HEK293 (cell line): Measurements from ENCODE around the gene SLC35G6.
"Not testable (repeated sequence)": the region's sequence is repeated elsewhere in the genome, so short reads cannot be mapped to it uniquely, and the experiment has no call there.

Source experiments
- CTCF ChIA-PET: fragments of 350-600 bp; formaldehyde crosslinking; extraction: SDS; loops from one replicate; lab custom pipeline; 2021; ENCODE audit warnings: antibody characterized with exemption; lab: Yijun Ruan, JAX
- POLR2A ChIA-PET: fragments of 300-600 bp; formaldehyde crosslinking; extraction: SDS; loops from one replicate; lab custom pipeline; 2020; ENCODE audit warnings: antibody characterized with exemption, inconsistent platforms; lab: Yijun Ruan, JAX
- H3K27ac ChIP-seq: fragments of 200-500 bp; sonication (Bioruptor generic); 2 replicates; pipeline ENCODE4 v1.5.1; 2014; ENCODE audit warnings: low read depth, low read length, control low read depth, inconsistent platforms; ENCODE audit errors: extremely low read depth
- H3K36me3 ChIP-seq, 2 experiments: fragments of 200-500 bp in 1 of 2; sonication (Bioruptor generic) in 1 of 2; 1 replicate in 1 of 2; 2 replicates in 1 of 2; pipeline ENCODE4 v1.5.1; 2014 to 2017; ENCODE audit warnings: inconsistent platforms in 2 of 2, low read length in 2 of 2; ENCODE audit not compliant: control insufficient read depth in 2 of 2, insufficient read depth in 1 of 2
- H3K4me1 ChIP-seq: fragments of 200-500 bp; sonication (Bioruptor generic); 2 replicates; pipeline ENCODE4 v1.5.1; 2014; ENCODE audit warnings: mild to moderate bottlenecking, low read length, inconsistent platforms; ENCODE audit not compliant: control insufficient read depth, insufficient read depth
- H3K4me3 ChIP-seq: 2 replicates; pipeline ENCODE4 v1.5.1; 2011; ENCODE audit warnings: low read depth, mild to moderate bottlenecking, control low read depth, low read length, moderate library complexity
- H3K9me3 ChIP-seq: fragments of 200-500 bp; sonication (Bioruptor generic); 2 replicates; pipeline ENCODE4 v1.5.1; 2014; ENCODE audit warnings: low read depth, low read length, inconsistent platforms; ENCODE audit not compliant: control insufficient read depth, insufficient read depth
- ELK4 ChIP-seq: IDR thresholded peaks from 2 replicates; pipeline ENCODE4 v1.6.1; 2011; ENCODE audit warnings: mild to moderate bottlenecking, low read depth, low read length, borderline replicate concordance
- GFI1B ChIP-seq: fragments of 450-650 bp; formaldehyde crosslinking; IDR thresholded peaks from 2 replicates; pipeline ENCODE4 v1.5.1; 2016; ENCODE audit warnings: missing biosample characterization, missing genetic modification characterization
- KLF1 ChIP-seq: fragments of 450-650 bp; formaldehyde crosslinking; IDR thresholded peaks from 2 replicates; pipeline ENCODE4 v1.5.1; 2016; ENCODE audit warnings: missing biosample characterization, missing genetic modification characterization
- SP3 ChIP-seq: fragments of 450-650 bp; formaldehyde crosslinking; IDR thresholded peaks from 2 replicates; pipeline ENCODE4 v1.5.1; 2016; ENCODE audit warnings: missing biosample characterization, missing genetic modification characterization
- ZBTB21 ChIP-seq: fragments of 450-650 bp; formaldehyde crosslinking; IDR thresholded peaks from 2 replicates; pipeline ENCODE4 v1.5.1; 2017; ENCODE audit warnings: missing biosample characterization, missing genetic modification characterization
- ZEB2 ChIP-seq: fragments of 450-650 bp; formaldehyde crosslinking; IDR thresholded peaks from 2 replicates; pipeline ENCODE4 v1.5.1; 2016; ENCODE audit warnings: missing biosample characterization, missing genetic modification characterization
- ZNF112 ChIP-seq: fragments of 450-650 bp; formaldehyde crosslinking; IDR thresholded peaks from 2 replicates; pipeline ENCODE4 v1.5.0; 2017; ENCODE audit warnings: missing biosample characterization, missing genetic modification characterization
- ZNF114 ChIP-seq: fragments of 450-650 bp; formaldehyde crosslinking; IDR thresholded peaks from 2 replicates; pipeline ENCODE4 v1.5.0; 2017; ENCODE audit warnings: missing biosample characterization, missing genetic modification characterization
- ZNF132 ChIP-seq: fragments of 450-650 bp; formaldehyde crosslinking; IDR thresholded peaks from 2 replicates; pipeline ENCODE4 v1.5.1; 2017; ENCODE audit warnings: missing biosample characterization, missing genetic modification characterization, borderline replicate concordance
- ZNF133 ChIP-seq: fragments of 450-650 bp; formaldehyde crosslinking; IDR thresholded peaks from 2 replicates; pipeline ENCODE4 v1.5.1; 2016; ENCODE audit warnings: missing biosample characterization, missing genetic modification characterization
- ZNF184 ChIP-seq: fragments of 450-650 bp; IDR thresholded peaks from 2 replicates; pipeline ENCODE4 v1.5.1; 2018; ENCODE audit warnings: missing biosample characterization, mild to moderate bottlenecking, missing genetic modification characterization
- ZNF239 ChIP-seq: fragments of 450-650 bp; formaldehyde crosslinking; IDR thresholded peaks from 2 replicates; pipeline ENCODE4 v1.5.1; 2016; ENCODE audit warnings: missing biosample characterization, missing genetic modification characterization
- ZNF426 ChIP-seq: fragments of 450-650 bp; formaldehyde crosslinking; IDR thresholded peaks from 2 replicates; pipeline ENCODE4 v1.5.1; 2017; ENCODE audit warnings: missing biosample characterization, missing genetic modification characterization, mild to moderate bottlenecking, inconsistent platforms, moderate library complexity
- ZNF623 ChIP-seq: fragments of 450-650 bp; formaldehyde crosslinking; IDR thresholded peaks from 2 replicates; pipeline ENCODE4 v1.5.1; 2016; ENCODE audit warnings: missing biosample characterization, missing genetic modification characterization
- ZNF747 ChIP-seq: fragments of 450-650 bp; formaldehyde crosslinking; IDR thresholded peaks from 2 replicates; pipeline ENCODE4 v1.5.1; 2016; ENCODE audit warnings: missing biosample characterization, missing genetic modification characterization
- ZNF791 ChIP-seq: fragments of 450-650 bp; formaldehyde crosslinking; IDR thresholded peaks from 2 replicates; pipeline ENCODE4 v1.5.1; 2016; ENCODE audit warnings: missing biosample characterization, missing genetic modification characterization
- ZSCAN16 ChIP-seq: fragments of 450-650 bp; formaldehyde crosslinking; IDR thresholded peaks from 2 replicates; pipeline ENCODE4 v1.5.1; 2016; ENCODE audit warnings: missing biosample characterization, missing genetic modification characterization
- ZSCAN4 ChIP-seq: fragments of 450-650 bp; formaldehyde crosslinking; IDR thresholded peaks from 2 replicates; pipeline ENCODE4 v1.5.1; 2017; ENCODE audit warnings: missing biosample characterization, missing genetic modification characterization
- TF ChIP-seq, protein P1 (sequence below): fragments of 450-650 bp; formaldehyde crosslinking; IDR thresholded peaks from 2 replicates; pipeline ENCODE4 v1.5.1; 2016; ENCODE audit warnings: missing biosample characterization, missing genetic modification characterization
- TF ChIP-seq, protein P2 (sequence below): fragments of 450-650 bp; formaldehyde crosslinking; IDR thresholded peaks from 2 replicates; pipeline ENCODE4 v1.5.1; 2016; ENCODE audit warnings: missing biosample characterization, missing genetic modification characterization, borderline replicate concordance

The SLC35G6 gene

GRCh38 chr17:7471729-7472128, 9.5 kb upstream of the SLC35G6 start (continued):
- no peak for TF ChIP-seq SP3 (tag by site-specific recombination)
- TF ChIP-seq GFI1B = no peak
- no peak for TF ChIP-seq ZNF132 (tag by site-specific recombination)
- no peak for TF ChIP-seq ZNF747 (tag by site-specific recombination)

DNA sequence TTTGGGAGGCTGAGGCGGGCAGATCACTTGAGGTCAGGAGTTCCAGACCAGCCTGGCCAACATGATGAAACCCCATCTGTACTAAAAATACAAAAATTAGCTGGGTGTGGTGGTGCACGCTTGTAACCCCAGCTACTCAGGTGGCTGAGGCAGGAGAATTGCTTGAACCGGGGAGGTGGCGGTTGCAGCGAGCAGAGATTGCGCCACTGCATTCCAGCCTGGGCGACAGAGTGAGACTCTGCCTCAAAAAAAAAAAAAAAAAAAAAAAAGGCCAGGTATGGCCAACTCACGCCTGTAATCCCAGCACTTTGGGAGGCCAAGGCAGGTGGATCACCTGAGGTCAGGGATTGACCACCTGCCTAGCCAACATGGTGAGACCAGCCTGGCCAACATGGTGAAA, 6.5 kb upstream of the SLC35G6 start:
- POLR2A ChIA-PET = interaction anchor here (0.7 to 2.4 kb wide), 4 partner anchors 10 to 210 kb away, joined by 6 to 19 read pairs (median 7); partner anchors contain the start of genes NEURL4 and POLR2A

GRCh38 chr17:7475764-7476422, 5.4 kb upstream of the SLC35G6 start:
- H3K4me3 ChIP-seq = no peak overlapping the region
- POLR2A ChIA-PET = interaction anchor here (1.2 to 2.4 kb wide), 5 partner anchors 9 to 147 kb away, joined by 4 to 19 read pairs (median 7); partner anchors contain the start of genes NEURL4, POLR2A and TMEM256
- no peak for TF ChIP-seq KLF1 (tag by site-specific recombination)
- TF ChIP-seq, protein P1, sequence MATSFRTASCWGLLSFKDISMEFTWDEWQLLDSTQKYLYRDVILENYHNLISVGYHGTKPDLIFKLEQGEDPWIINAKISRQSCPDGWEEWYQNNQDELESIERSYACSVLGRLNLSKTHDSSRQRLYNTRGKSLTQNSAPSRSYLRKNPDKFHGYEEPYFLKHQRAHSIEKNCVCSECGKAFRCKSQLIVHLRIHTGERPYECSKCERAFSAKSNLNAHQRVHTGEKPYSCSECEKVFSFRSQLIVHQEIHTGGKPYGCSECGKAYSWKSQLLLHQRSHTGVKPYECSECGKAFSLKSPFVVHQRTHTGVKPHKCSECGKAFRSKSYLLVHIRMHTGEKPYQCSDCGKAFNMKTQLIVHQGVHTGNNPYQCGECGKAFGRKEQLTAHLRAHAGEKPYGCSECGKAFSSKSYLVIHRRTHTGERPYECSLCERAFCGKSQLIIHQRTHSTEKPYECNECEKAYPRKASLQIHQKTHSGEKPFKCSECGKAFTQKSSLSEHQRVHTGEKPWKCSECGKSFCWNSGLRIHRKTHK (tag by site-specific recombination) = no peak
- no peak for TF ChIP-seq ZNF133 (tag by site-specific recombination)
- no peak for TF ChIP-seq ZNF184 (tag by site-specific recombination)
- TF ChIP-seq ZNF623 = no peak
- no peak for TF ChIP-seq ELK4
- no peak for TF ChIP-seq ZSCAN4 (tag by site-specific recombination)
- TF ChIP-seq, protein P2, sequence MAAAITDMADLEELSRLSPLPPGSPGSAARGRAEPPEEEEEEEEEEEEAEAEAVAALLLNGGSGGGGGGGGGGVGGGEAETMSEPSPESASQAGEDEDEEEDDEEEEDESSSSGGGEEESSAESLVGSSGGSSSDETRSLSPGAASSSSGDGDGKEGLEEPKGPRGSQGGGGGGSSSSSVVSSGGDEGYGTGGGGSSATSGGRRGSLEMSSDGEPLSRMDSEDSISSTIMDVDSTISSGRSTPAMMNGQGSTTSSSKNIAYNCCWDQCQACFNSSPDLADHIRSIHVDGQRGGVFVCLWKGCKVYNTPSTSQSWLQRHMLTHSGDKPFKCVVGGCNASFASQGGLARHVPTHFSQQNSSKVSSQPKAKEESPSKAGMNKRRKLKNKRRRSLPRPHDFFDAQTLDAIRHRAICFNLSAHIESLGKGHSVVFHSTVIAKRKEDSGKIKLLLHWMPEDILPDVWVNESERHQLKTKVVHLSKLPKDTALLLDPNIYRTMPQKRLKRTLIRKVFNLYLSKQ (tag by site-specific recombination) = no peak
- no peak for TF ChIP-seq ZNF239
- TF ChIP-seq ZNF791 (tag by site-specific recombination) = no peak
- TF ChIP-seq ZSCAN16 = no peak
- TF ChIP-seq ZBTB21 (tag by site-specific recombination) = no peak
- no peak for TF ChIP-seq ZNF114 (tag by site-specific recombination)
- no peak for TF ChIP-seq ZNF112
- TF ChIP-seq ZNF426 (tag by site-specific recombination) = no peak
- TF ChIP-seq, all 188 proteins: peak for 0
- CTCF ChIA-PET = interaction anchor here (0.6 to 2.8 kb wide), 5 partner anchors 30 to 139 kb away, joined by 3 to 12 read pairs (median 6); no protein-coding TSS in a partner anchor
- H3K27ac ChIP-seq = no peak overlapping the region
- no peaks in the 10 kb centered on the region for H3K9me3 ChIP-seq
- H3K36me3 ChIP-seq = no peaks in the 10 kb centered on the region; a peak in 1 of 3 replicates
- peaks cover 18% of the 10 kb centered on the region for H3K4me1 ChIP-seq

More for the DNA sequence above, 6.5 kb upstream of the SLC35G6 start:
- H3K27ac ChIP-seq, H3K36me3 ChIP-seq, H3K9me3 ChIP-seq, H3K4me3 ChIP-seq: not testable (repeated sequence)
- H3K4me1 ChIP-seq = peaks cover 14% of the 10 kb centered on the region
- CTCF ChIA-PET = interaction anchor here (2.8 kb wide), 1 partner anchor 38 kb away, joined by 12 read pairs; no protein-coding TSS in a partner anchor
- peak; percentile 46; the same call in 1 of the 2 replicates for TF ChIP-seq ZEB2 (tag by site-specific recombination)
